B cell (primary cell): Measurements from ENCODE around the gene RIPK3. TPM values are rescaled to one million over a fixed set of nuclear protein-coding genes. Genes with fewer than 3 reads are reported as not detected.

Source experiments
- ATAC-seq: fragments of 200-7000 bp; cut with Tn5 transposase; one replicate; pipeline ENCODE4 v1.10.0; 2021; ENCODE audit warnings: low read depth, mild to moderate bottlenecking, moderate number of reproducible peaks, moderate library complexity
- CTCF ChIA-PET: fragments of 350-600 bp; sonication (Branson Sonifier 250); formaldehyde crosslinking; loops from one replicate; lab custom pipeline; 2021; ENCODE audit warnings: antibody characterized with exemption, inconsistent platforms; lab: Charles Lee
- POLR2A ChIA-PET: fragments of 350-600 bp; sonication (Branson Sonifier 250); formaldehyde crosslinking; loops from one replicate; lab custom pipeline; 2021; ENCODE audit warnings: antibody characterized with exemption; lab: Charles Lee
- DNase-seq: peaks from one replicate; pipeline ENCODE4 v3.0.0; 2013
- H2AFZ ChIP-seq: 2 replicates; pipeline ENCODE4 v1.6.1; 2012; ENCODE audit warnings: mild to moderate bottlenecking, low read depth, low read length; ENCODE audit not compliant: insufficient read depth, poor library complexity, severe bottlenecking
- H3K27ac ChIP-seq, 2 donors: 1 replicate in 1 of 2; 2 replicates in 1 of 2; pipeline ENCODE4 v1.5.1; 2012 to 2013; ENCODE audit warnings: low read length in 2 of 2, mild to moderate bottlenecking in 2 of 2, moderate library complexity in 1 of 2
- H3K27me3 ChIP-seq, 4 experiments: fragments of 200-600 bp in 1 of 4; sonication (generic) in 1 of 4; replicated peaks in 1 of 4; 1 replicate in 2 of 4; 2 replicates in 2 of 4; pipeline versions ENCODE4 v1.6.1 to v1.7.0; 2013 to 2016; ENCODE audit warnings: low read length in 3 of 4, mild to moderate bottlenecking in 2 of 4, mixed read lengths in 1 of 4, moderate library complexity in 1 of 4; ENCODE audit not compliant: insufficient read depth in 4 of 4, control insufficient read depth in 3 of 4; ENCODE audit errors: control extremely low read depth in 1 of 4
- H3K36me3 ChIP-seq, 2 experiments: replicated peaks in 1 of 2; 1 replicate in 1 of 2; 2 replicates in 1 of 2; pipeline versions ENCODE4 v1.6.1 to v1.7.1; 2013; ENCODE audit warnings: low read length in 1 of 2; ENCODE audit not compliant: insufficient read depth in 2 of 2, control insufficient read depth in 1 of 2; ENCODE audit errors: control extremely low read depth in 1 of 2, extremely low read depth in 1 of 2
- H3K4me1 ChIP-seq, 2 donors: fragments of 200-600 bp in 1 of 2; sonication (generic) in 1 of 2; 1 replicate in 1 of 2; 2 replicates in 1 of 2; pipeline versions ENCODE4 v1.5.1 to v1.6.1; 2013 to 2017; ENCODE audit warnings: low read length in 2 of 2; ENCODE audit not compliant: control insufficient read depth in 2 of 2, insufficient read depth in 2 of 2
- H3K4me2 ChIP-seq: replicated peaks from 2 replicates; pipeline ENCODE3; 2012; ENCODE audit warnings: mild to moderate bottlenecking, low read depth, low read length; ENCODE audit not compliant: poor library complexity, severe bottlenecking
- H3K4me3 ChIP-seq, 5 experiments: fragments of 200-600 bp in 1 of 5; sonication (generic) in 1 of 5; 1 replicate in 3 of 5; 2 replicates in 2 of 5; pipeline versions ENCODE4 v1.5.1 to v1.7.0; 2011 to 2016; ENCODE audit warnings: low read length in 4 of 5, mild to moderate bottlenecking in 4 of 5, low read depth in 2 of 5, control low read depth in 1 of 5, moderate library complexity in 1 of 5; ENCODE audit not compliant: insufficient read depth in 1 of 5; ENCODE audit errors: control extremely low read depth in 1 of 5, extremely low read depth in 1 of 5
- H3K79me2 ChIP-seq: fragments of 200-600 bp; sonication (generic); one replicate; pipeline ENCODE4 v1.6.0; 2016; ENCODE audit warnings: low read length; ENCODE audit not compliant: control insufficient read depth, insufficient read depth
- H3K9ac ChIP-seq: fragments of 200-600 bp; sonication (generic); 2 replicates; pipeline ENCODE4 v1.6.1; 2017; ENCODE audit warnings: mild to moderate bottlenecking, low read length, moderate library complexity
- H3K9me3 ChIP-seq, 3 donors: one replicate each; pipeline versions ENCODE4 v1.6.1 to v1.7.1; 2013; ENCODE audit warnings: low read length in 2 of 3; ENCODE audit not compliant: control insufficient read depth in 2 of 3, insufficient read depth in 1 of 3; ENCODE audit errors: control extremely low read depth in 1 of 3
- H4K20me1 ChIP-seq: 2 replicates; pipeline ENCODE4 v1.6.0; 2012; ENCODE audit warnings: mild to moderate bottlenecking, low read length; ENCODE audit not compliant: insufficient read depth, control insufficient read depth, poor library complexity, severe bottlenecking
- H3K27ac Mint-ChIP-seq: one replicate; pipeline ENCODE4 v1.8.0; 2021; ENCODE audit warnings: mixed read lengths
- H3K27me3 Mint-ChIP-seq: one replicate; pipeline ENCODE4 v1.8.0; 2021; ENCODE audit warnings: mixed read lengths
- H3K4me1 Mint-ChIP-seq: one replicate; pipeline ENCODE4 v1.8.0; 2021; ENCODE audit warnings: mixed read lengths
- H3K4me3 Mint-ChIP-seq: one replicate; pipeline ENCODE4 v1.8.0; 2021; ENCODE audit warnings: mixed read lengths
- H3K9me3 Mint-ChIP-seq: one replicate; pipeline ENCODE4 v1.8.0; 2022; ENCODE audit warnings: mixed read lengths; ENCODE audit not compliant: insufficient read depth
- CTCF ChIP-seq: fragments of 200-600 bp; IDR thresholded peaks from one replicate; pipeline ENCODE4 v1.8.0; 2022; ENCODE audit warnings: antibody characterized with exemption, mild to moderate bottlenecking
- EZH2 ChIP-seq: IDR thresholded peaks from 2 replicates; pipeline ENCODE4 v1.6.1; 2012; ENCODE audit warnings: borderline replicate concordance, low read depth, mild to moderate bottlenecking, moderate library complexity, low read length; ENCODE audit not compliant: insufficient read depth, poor library complexity, severe bottlenecking
- WGBS: methylation state at CpG from one replicate; pipeline ENCODE4 v1.1.5; 2013; ENCODE audit warnings: missing lambda C conversion rate; ENCODE audit not compliant: insufficient coverage; 5-methylcytosine and 5-hydroxymethylcytosine counted together
- intact Hi-C: fragments of 100-400 bp; cut with micrococcal nuclease; formaldehyde crosslinking; loops from one replicate; pipeline ENCODE4 v1.10.0; 2022
- polyA plus RNA-seq: library from polyadenylated mRNA; depleted of rRNA; stranded (reverse); fragments of >200 nt; gene quantifications from 2 replicates; pipeline ENCODE4 v1.2.3, GENCODE V29; 2012
- total RNA-seq, 2 donors: library from RNA; stranded (reverse); fragments of 120-200 nt in 1 of 2; gene quantifications; 1 replicate in 1 of 2; 2 replicates in 1 of 2; pipeline versions ENCODE4 v1.2.3 to v1.2.4, GENCODE V29; 2013 to 2022

The RIPK3 gene
- total and polyA plus RNA-seq, 2 donors (not counting 1 experiment from before 2014, with no cell fraction given): 65.5 to 77.6 TPM

- Histone ChIP-seq H3K27me3 (peaks cover 0 to 28% (median 6%) of the 10 kb centered on the region in 4 experiments), H3K36me3 (no peaks in the 10 kb centered on the region), H3K4me3 (no peak overlapping the region), H3K9me3 (peaks cover 0 to 1% (median 0%) of the 10 kb centered on the region in 3 donors), H4K20me1 (no peaks in the 10 kb centered on the region), H3K4me1 (peaks cover 30 to 34% of the 10 kb centered on the region in 2 donors), H3K9ac (no peak overlapping the region), H3K79me2 (no peaks in the 10 kb centered on the region), H3K27ac (no peak overlapping the region), H3K4me2 (no peak overlapping the region), H2AFZ (no peak overlapping the region)
- H3K4me1 Mint-ChIP-seq: peaks cover 28% of the 10 kb centered on the region
- no peaks in the 10 kb centered on the region for H3K9me3 Mint-ChIP-seq
- H3K27ac Mint-ChIP-seq: no peak overlapping the region
- H3K27me3 Mint-ChIP-seq: peaks cover 20% of the 10 kb centered on the region
- no peak overlapping the region for H3K4me3 Mint-ChIP-seq
- WGBS: 98% methylated on average over 3 of the region's 5 CpGs
- TF ChIP-seq CTCF (no peak), EZH2 (no peak)
- intact Hi-C loops: loop anchor here (10.0 kb wide), 2 partner anchors 311 to 341 kb away; no protein-coding TSS in a partner anchor
- DNase-seq (no peak), ATAC-seq (no peak)
- ChIA-PET POLR2A (interaction anchor here (1.1 kb wide), 1 partner anchor 68 kb away, joined by 3 read pairs; no protein-coding TSS in a partner anchor), CTCF (interaction anchor here (1.2 to 5.4 kb wide), 5 partner anchors 35 to 73 kb away, joined by 3 to 42 read pairs (median 5); partner anchors contain the start of genes CBLN3, KHNYN and LTB4R2)
Measured at GRCh38 chr14:24363401-24363800, 23.6 kb upstream of the RIPK3 start.

- Histone ChIP-seq H3K36me3 (no peaks in the 10 kb centered on the region), H3K27ac (no peak overlapping the region), H3K79me2 (no peaks in the 10 kb centered on the region), H3K4me1 (peaks cover 21 to 24% of the 10 kb centered on the region in 2 donors), H3K9me3 (peaks cover 0 to 1% (median 0%) of the 10 kb centered on the region in 3 donors), H4K20me1 (no peaks in the 10 kb centered on the region), H3K4me2 (no peak overlapping the region), H3K4me3 (no peak overlapping the region), H2AFZ (no peak overlapping the region), H3K9ac (no peak overlapping the region), H3K27me3 (peaks cover 0 to 21% (median 4%) of the 10 kb centered on the region in 4 experiments)
- Mint-ChIP-seq H3K4me3 (no peak overlapping the region), H3K9me3 (no peaks in the 10 kb centered on the region), H3K27me3 (peaks cover 16% of the 10 kb centered on the region), H3K27ac (no peak overlapping the region), H3K4me1 (peaks cover 21% of the 10 kb centered on the region)
- CTCF ChIA-PET: interaction anchor here (0.7 to 5.4 kb wide), 9 partner anchors 11 to 74 kb away, joined by 3 to 42 read pairs (median 5); partner anchors contain the start of genes CBLN3, KHNYN, LTB4R and LTB4R2
- no peak for DNase-seq
- TF ChIP-seq EZH2 (no peak), CTCF (no peak)
- intact Hi-C loops: loop anchor here (10.0 kb wide), 2 partner anchors 312 to 342 kb away; no protein-coding TSS in a partner anchor
- POLR2A ChIA-PET: no interaction called here
- no peak for ATAC-seq
- WGBS: 44% methylated on average over 1 of the region's 2 CpGs
Measured at GRCh38 chr14:24362241-24362960, 22.6 kb upstream of the RIPK3 start.
